Stomach (tissue), 4 donors: Measurements from ENCODE around the gene GBE1.

Experiments used
- EP300 ChIP-seq: sonication (generic); formaldehyde crosslinking; IDR thresholded peaks from one replicate; pipeline ENCODE4 v1.6.1; 2017; ENCODE audit warnings: antibody characterized with exemption
- POLR2A ChIP-seq, 4 donors: fragments of 450-650 bp; IDR thresholded peaks; one replicate each; pipeline ENCODE4 v1.6.1; 2016; ENCODE audit warnings: antibody characterized with exemption in 4 of 4, control low read depth in 2 of 4, mild to moderate bottlenecking in 1 of 4, moderate library complexity in 1 of 4
- POLR2AphosphoS5 ChIP-seq, 3 donors: sonication (generic); formaldehyde crosslinking; IDR thresholded peaks; one replicate each; pipeline ENCODE4 v1.6.1; 2016; ENCODE audit warnings: antibody characterized with exemption in 3 of 3
- TF ChIP-seq, protein P1 (sequence below), 7 experiments: fragments of 450-650 bp in 4 of 7; fragments of 200-600 bp in 3 of 7; sonication (generic) in 3 of 7; IDR thresholded peaks; one replicate each; pipeline ENCODE4 v1.5.1; 2016 to 2019; ENCODE audit warnings: antibody characterized with exemption in 7 of 7, control low read depth in 2 of 7, mild to moderate bottlenecking in 1 of 7

DNA sequence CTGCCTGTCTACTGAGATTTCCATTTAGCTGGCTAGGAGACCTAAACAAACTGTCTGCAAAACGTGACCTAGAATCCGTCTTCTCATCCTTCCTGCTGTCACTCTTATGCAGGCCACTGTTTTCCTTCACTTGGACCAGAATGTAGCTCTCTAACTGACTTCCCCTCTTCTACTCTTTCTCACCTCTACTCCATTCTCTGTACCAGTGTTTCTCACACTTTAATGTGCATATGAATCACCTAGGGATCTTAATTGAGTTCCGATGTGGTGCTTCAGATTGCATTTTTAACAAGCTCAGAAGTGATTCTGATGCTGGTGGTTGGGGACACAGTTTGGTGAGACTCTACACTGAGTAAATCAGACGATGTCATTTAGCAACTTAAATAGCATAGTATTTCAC, 1.6 kb upstream of the GBE1 start:
- TF ChIP-seq EP300: no peak
- no peak for TF ChIP-seq POLR2A (IDR thresholded peaks at IDR 0.05)
- TF ChIP-seq, protein P1, sequence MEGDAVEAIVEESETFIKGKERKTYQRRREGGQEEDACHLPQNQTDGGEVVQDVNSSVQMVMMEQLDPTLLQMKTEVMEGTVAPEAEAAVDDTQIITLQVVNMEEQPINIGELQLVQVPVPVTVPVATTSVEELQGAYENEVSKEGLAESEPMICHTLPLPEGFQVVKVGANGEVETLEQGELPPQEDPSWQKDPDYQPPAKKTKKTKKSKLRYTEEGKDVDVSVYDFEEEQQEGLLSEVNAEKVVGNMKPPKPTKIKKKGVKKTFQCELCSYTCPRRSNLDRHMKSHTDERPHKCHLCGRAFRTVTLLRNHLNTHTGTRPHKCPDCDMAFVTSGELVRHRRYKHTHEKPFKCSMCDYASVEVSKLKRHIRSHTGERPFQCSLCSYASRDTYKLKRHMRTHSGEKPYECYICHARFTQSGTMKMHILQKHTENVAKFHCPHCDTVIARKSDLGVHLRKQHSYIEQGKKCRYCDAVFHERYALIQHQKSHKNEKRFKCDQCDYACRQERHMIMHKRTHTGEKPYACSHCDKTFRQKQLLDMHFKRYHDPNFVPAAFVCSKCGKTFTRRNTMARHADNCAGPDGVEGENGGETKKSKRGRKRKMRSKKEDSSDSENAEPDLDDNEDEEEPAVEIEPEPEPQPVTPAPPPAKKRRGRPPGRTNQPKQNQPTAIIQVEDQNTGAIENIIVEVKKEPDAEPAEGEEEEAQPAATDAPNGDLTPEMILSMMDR (IDR thresholded peaks at IDR 0.05): no peak
- TF ChIP-seq POLR2AphosphoS5 (IDR thresholded peaks at IDR 0.05): no peak
